AG04450 (cell line): ENCODE measurements around the gene HYAL4. TPM values are rescaled to one million over a fixed set of nuclear protein-coding genes. Genes with fewer than 3 reads are reported as not detected.

ENCODE experiments used
- CTCF ChIA-PET: fragments of 300-600, 350-600 bp; formaldehyde crosslinking; extraction: SDS; loops from one replicate; lab custom pipeline; 2022; ENCODE audit warnings: antibody characterized with exemption, inconsistent platforms; lab: Charles Lee
- POLR2A ChIA-PET: fragments of 350-600 bp; formaldehyde crosslinking; extraction: SDS; loops from one replicate; lab custom pipeline; 2021; ENCODE audit warnings: antibody characterized with exemption, inconsistent platforms; lab: Yijun Ruan, JAX
- DNase-seq: peaks from one replicate; pipeline ENCODE4 v3.0.0-alpha.2; 2011; ENCODE audit warnings: low read depth, low spot score
- H3K27ac ChIP-seq: one replicate; pipeline ENCODE4 v1.5.1; 2012; ENCODE audit warnings: low read depth, low read length, control low read depth
- H3K27me3 ChIP-seq: one replicate; pipeline ENCODE4 v1.6.0; 2012; ENCODE audit warnings: low read length; ENCODE audit not compliant: control insufficient read depth, insufficient read depth
- H3K4me3 ChIP-seq: 2 replicates; pipeline ENCODE4 v1.5.1; 2011; ENCODE audit warnings: mild to moderate bottlenecking, low read depth, low read length, control low read depth
- H3K9me3 ChIP-seq: 2 replicates; pipeline ENCODE4 v1.5.1; 2012; ENCODE audit warnings: low read length; ENCODE audit not compliant: control insufficient read depth, insufficient read depth
- polyA plus RNA-seq: library from polyadenylated mRNA; depleted of rRNA; stranded (reverse); fragments of >200 nt; gene quantifications from 2 replicates; pipeline ENCODE4 v1.2.3, GENCODE V29; 2011
- TF ChIP-seq, protein P1 (sequence below): IDR thresholded peaks from 2 replicates; pipeline ENCODE4 v1.5.1; 2011; ENCODE audit warnings: low read depth, low read length, control low read depth, inconsistent platforms

The HYAL4 gene
- polyA plus RNA-seq, 1 experiment: not detected

DNA sequence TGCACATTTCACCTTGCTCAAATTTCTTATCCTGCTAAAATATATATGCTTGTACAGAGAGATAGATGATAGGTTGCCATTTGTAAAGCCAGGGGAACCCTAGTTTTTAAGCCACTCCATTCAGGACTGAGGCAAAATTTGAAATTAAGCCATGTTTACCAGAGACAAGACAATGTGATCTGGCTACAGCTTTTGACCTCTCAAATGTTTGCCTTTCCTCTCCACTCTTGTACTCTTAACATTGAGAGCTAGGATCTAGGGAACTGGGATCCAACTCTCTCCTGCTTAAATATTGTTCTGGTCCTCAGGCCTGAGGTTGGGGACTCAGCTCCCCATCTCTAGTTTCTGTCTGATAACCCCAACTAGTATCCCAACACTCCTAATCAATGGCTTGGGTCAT, 15.9 kb downstream of the HYAL4 start:
- Histone ChIP-seq H3K4me3 (no peak overlapping the region), H3K27ac (no peak overlapping the region), H3K9me3 (no peaks in the 10 kb centered on the region), H3K27me3 (peaks cover 2% of the 10 kb centered on the region)
- ChIA-PET POLR2A (no interaction called here), CTCF (no interaction called here)
- no peak for DNase-seq
- TF ChIP-seq, protein P1, sequence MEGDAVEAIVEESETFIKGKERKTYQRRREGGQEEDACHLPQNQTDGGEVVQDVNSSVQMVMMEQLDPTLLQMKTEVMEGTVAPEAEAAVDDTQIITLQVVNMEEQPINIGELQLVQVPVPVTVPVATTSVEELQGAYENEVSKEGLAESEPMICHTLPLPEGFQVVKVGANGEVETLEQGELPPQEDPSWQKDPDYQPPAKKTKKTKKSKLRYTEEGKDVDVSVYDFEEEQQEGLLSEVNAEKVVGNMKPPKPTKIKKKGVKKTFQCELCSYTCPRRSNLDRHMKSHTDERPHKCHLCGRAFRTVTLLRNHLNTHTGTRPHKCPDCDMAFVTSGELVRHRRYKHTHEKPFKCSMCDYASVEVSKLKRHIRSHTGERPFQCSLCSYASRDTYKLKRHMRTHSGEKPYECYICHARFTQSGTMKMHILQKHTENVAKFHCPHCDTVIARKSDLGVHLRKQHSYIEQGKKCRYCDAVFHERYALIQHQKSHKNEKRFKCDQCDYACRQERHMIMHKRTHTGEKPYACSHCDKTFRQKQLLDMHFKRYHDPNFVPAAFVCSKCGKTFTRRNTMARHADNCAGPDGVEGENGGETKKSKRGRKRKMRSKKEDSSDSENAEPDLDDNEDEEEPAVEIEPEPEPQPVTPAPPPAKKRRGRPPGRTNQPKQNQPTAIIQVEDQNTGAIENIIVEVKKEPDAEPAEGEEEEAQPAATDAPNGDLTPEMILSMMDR: no peak

DNA sequence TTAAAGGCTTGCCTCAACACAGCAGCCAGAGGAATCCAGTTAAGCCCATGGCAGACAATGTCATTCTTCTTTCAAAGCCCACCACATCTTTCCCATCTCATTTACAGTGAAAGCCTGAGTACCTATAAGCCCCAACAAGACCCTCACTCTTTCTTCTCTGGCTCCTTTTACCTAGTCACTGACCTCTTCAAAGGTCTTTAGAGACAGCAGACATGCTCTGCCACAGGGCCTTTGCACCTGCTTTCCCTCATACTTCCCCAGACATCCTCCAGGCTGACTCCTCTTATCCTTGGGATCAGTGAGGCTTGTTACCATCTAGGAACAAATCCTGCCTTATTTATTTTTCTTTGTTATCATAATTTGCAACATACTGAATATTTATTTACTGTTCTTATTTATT, 17.8 kb downstream of the HYAL4 start:
- peaks cover 2% of the 10 kb centered on the region for H3K27me3 ChIP-seq
- ChIA-PET CTCF (interaction anchor here (1.2 kb wide), 1 partner anchor 65 kb away, joined by 6 read pairs; no protein-coding TSS in a partner anchor), POLR2A (no interaction called here)
- H3K9me3 ChIP-seq: no peaks in the 10 kb centered on the region
- no peak overlapping the region for H3K4me3 ChIP-seq
- no peak for DNase-seq
- TF ChIP-seq, protein P1: no peak
- H3K27ac ChIP-seq: no peak overlapping the region

DNA sequence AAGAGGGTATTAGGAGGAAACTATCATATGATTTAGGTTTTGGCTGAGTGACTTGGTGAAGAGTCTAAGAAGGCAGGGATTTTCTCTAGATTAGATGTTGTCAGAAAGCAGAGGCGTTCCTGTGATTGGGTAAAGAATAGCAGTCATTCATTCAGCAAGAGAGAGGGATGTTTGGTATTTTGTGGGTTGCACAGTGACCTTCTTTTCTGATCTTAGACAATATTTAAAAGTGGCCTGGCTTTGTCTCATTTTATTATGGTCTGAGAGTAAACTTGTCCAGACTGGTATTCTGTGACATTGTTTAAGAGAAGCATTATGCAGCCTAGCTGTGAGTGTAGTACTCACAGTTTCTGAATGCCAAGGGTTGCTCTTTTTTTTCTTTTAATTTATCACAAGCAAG, 18.5 kb downstream of the HYAL4 start:
- Histone ChIP-seq H3K27me3 (peaks cover 2% of the 10 kb centered on the region), H3K27ac (no peak overlapping the region), H3K9me3 (no peaks in the 10 kb centered on the region), H3K4me3 (no peak overlapping the region)
- CTCF ChIA-PET: interaction anchor here (0.9 to 4.2 kb wide), 6 partner anchors 57 to 369 kb away, joined by 3 to 89 read pairs (median 10); no protein-coding TSS in a partner anchor
- TF ChIP-seq, protein P1: no peak
- POLR2A ChIA-PET: no interaction called here
- no peak for DNase-seq

DNA sequence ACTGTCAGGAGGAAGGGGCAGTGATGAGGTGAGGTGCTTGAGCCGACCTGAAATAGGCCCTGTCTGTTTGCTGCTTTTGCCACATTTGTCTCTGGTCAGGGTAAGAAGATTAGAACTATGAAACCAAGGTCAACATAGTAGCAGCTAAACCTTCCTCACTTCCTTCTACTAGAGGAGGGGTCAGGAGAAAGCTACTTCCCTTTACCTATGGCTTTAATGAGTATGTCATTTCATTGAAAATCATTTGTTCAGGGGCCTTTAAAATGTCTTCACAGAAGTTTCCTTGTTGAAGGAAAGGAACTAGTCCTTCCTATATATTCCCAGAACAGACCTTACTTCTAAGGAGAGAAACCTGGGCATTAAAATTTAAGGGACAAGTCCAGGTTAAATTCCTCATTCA, 19.0 kb downstream of the HYAL4 start:
- Histone ChIP-seq H3K4me3 (no peak overlapping the region), H3K27me3 (peaks cover 2% of the 10 kb centered on the region), H3K27ac (no peak overlapping the region), H3K9me3 (no peaks in the 10 kb centered on the region)
- TF ChIP-seq, protein P1: no peak
- ChIA-PET CTCF (interaction anchor here (0.9 to 4.2 kb wide), 9 partner anchors 24 to 369 kb away, joined by 3 to 89 read pairs (median 11); no protein-coding TSS in a partner anchor), POLR2A (no interaction called here)
- no peak for DNase-seq

DNA sequence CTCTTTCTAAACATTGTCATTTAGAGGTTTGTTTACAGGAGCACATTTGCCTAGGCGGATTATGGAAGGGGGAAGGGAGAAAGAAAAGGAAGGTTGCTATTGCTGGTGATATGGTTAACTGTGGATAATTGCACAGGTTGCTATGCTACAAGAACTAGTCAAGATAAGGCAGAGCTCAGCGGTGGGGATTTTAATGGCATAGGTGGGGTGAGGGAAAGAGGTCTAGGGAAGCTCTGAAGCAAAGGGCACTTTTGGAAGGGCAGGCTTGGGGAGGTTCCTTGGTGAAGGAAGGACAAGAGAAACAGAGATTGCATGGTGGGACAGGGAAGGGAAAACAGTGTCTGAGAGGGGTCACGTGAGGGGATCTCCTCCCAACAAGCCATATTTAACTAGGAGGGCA, 19.5 kb downstream of the HYAL4 start:
- no peak for DNase-seq
- H3K4me3 ChIP-seq: no peak overlapping the region
- H3K27ac ChIP-seq: no peak overlapping the region
- ChIA-PET POLR2A (no interaction called here), CTCF (interaction anchor here (0.9 to 4.2 kb wide), 26 partner anchors 10 to 403 kb away, joined by 3 to 89 read pairs (median 6); no protein-coding TSS in a partner anchor)
- no peaks in the 10 kb centered on the region for H3K9me3 ChIP-seq
- peaks cover 2% of the 10 kb centered on the region for H3K27me3 ChIP-seq
- TF ChIP-seq, protein P1: no peak
